ENCODE results near the gene PIN4.
A peak's percentile ranks its signal among the peaks of the same experiment; 100 is the strongest.

The PIN4 gene

DNA sequence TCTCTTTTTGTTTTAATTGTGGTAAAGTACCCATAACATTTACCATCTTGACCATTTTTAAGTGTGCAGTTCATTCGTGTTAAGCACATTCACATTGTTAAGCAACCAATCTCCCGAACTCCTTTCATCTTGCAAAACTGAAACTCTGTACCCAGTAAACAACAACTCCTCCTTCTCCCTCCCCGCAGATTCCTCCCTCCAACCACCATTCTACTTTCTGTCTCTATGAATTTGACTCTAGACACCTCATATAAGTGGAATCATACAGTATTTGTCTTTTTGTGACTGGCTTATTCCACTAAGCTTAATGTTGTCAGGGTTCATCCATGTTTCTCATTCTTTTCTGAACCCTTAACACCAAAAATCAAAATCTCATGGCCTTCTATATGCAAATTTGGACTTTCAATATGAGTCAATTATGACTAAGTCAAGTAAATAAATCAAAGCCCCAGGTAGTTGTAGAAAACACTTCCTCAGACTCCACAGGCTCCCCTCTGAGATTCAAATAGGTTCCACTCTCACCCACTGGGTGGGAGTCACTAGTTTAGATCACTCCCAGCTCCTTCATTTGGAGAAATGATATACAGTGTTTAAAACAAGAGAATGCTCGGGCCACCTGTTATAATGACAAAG lies 40.1 kb upstream of the PIN4 start:
- TF ChIP-seq, protein P1, sequence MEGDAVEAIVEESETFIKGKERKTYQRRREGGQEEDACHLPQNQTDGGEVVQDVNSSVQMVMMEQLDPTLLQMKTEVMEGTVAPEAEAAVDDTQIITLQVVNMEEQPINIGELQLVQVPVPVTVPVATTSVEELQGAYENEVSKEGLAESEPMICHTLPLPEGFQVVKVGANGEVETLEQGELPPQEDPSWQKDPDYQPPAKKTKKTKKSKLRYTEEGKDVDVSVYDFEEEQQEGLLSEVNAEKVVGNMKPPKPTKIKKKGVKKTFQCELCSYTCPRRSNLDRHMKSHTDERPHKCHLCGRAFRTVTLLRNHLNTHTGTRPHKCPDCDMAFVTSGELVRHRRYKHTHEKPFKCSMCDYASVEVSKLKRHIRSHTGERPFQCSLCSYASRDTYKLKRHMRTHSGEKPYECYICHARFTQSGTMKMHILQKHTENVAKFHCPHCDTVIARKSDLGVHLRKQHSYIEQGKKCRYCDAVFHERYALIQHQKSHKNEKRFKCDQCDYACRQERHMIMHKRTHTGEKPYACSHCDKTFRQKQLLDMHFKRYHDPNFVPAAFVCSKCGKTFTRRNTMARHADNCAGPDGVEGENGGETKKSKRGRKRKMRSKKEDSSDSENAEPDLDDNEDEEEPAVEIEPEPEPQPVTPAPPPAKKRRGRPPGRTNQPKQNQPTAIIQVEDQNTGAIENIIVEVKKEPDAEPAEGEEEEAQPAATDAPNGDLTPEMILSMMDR (IDR thresholded peaks at IDR 0.05; ENCODE audit: low read depth, low read length) = no peak
- TF ChIP-seq MYC (IDR thresholded peaks at IDR 0.05; ENCODE audit: low read depth, low read length) (no peak), POLR2A (IDR thresholded peaks at IDR 0.05; ENCODE audit: extremely low read depth, insufficient read length) (no peak)
- TF ChIP-seq, protein P2, sequence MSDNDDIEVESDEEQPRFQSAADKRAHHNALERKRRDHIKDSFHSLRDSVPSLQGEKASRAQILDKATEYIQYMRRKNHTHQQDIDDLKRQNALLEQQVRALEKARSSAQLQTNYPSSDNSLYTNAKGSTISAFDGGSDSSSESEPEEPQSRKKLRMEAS (IDR thresholded peaks at IDR 0.05; ENCODE audit: low read depth, low read length) = no peak
- no peak overlapping the region for H3K4me3 ChIP-seq (ENCODE audit: low read depth, low read length)
- no peak for DNase-seq (ENCODE audit: low read depth)

DNA sequence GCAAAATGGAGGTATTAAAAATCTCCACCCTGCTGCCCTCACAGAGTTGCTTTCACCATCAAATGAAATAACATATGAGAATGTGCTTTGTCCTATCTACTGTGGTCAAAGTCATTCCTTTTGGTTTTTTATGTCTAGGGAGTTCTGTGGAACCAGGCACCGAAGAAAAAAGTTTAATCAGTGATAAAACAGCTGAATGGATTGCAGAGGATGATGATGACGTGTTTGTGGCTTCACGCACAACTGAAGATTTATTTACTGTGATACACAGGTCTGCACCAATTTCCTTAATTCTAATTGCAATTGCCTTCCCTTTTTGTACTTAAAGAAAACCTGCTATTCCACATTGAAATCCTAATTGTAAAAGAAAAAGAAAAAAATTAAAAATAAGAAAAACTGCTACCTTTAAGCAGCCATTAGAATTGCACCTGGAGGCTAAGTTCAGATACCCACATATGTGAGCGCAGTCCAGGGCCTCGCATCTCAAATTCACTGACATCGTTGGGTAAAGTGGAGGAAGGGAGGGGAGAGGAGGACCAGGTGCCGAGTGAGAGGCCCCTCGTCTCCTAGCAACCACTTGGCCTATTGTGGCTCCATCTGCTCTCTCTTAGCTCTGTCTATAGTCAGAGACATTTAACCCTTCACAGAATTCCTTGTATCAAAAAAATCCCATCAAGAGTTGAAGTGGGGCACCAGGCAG lies 39.3 kb upstream of the PIN4 start:
- no peak for DNase-seq (ENCODE audit: low read depth)
- no peak overlapping the region for H3K4me3 ChIP-seq (ENCODE audit: low read depth, low read length)
- TF ChIP-seq MYC (IDR thresholded peaks at IDR 0.05; ENCODE audit: low read depth, low read length) (no peak), POLR2A (IDR thresholded peaks at IDR 0.05; ENCODE audit: extremely low read depth, insufficient read length) (no peak)
- TF ChIP-seq, protein P1 (IDR thresholded peaks at IDR 0.05; ENCODE audit: low read depth, low read length) = no peak
- TF ChIP-seq, protein P2 (IDR thresholded peaks at IDR 0.05; ENCODE audit: low read depth, low read length) = no peak

DNA sequence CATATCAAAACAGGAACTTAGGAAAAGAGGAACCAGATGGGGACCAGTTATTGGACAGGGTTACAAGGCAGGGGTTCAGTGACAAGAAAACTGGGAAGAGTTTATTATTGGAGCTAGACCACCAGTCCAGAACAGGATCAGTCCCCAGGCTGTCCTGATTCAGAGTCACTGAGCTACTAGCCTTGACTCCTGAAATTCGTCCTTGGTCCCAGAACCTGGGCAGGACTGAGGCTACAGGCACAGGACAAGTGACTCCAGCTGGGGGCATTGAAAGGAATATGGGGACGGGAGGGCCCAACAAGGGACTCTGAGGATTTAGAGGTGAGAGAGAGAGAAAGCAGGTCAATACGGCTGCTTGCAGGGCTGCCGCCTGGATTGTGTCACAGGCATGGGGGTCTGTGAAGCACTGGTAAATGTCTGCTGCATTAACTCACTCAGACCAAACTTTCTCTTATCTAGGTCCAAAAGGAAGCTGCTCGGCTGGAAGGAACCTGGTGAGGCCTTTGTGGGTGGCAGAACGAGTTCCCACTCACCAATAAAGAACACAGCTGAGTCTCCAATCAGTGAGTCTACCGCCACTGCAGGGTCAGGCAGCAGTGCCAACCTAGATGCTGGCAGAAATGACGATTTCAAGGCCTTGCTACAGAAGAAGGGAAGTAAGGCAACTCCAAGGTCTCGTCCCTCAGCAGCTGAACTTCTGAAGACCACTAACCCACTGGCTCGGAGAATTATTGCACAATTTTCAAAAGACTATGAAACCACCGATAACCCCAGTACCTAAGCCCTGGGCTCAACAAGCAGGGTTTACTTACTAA lies 38.6 kb upstream of the PIN4 start:
- peak; percentile 73 for DNase-seq (ENCODE audit: low read depth)
- H3K4me3 ChIP-seq (ENCODE audit: low read depth, low read length) = no peak overlapping the region
- TF ChIP-seq MYC (IDR thresholded peaks at IDR 0.05; ENCODE audit: low read depth, low read length) (no peak), POLR2A (IDR thresholded peaks at IDR 0.05; ENCODE audit: extremely low read depth, insufficient read length) (no peak)
- TF ChIP-seq, protein P1 (IDR thresholded peaks at IDR 0.05; ENCODE audit: low read depth, low read length) = no peak
- TF ChIP-seq, protein P2 (IDR thresholded peaks at IDR 0.05; ENCODE audit: low read depth, low read length) = no peak

DNA sequence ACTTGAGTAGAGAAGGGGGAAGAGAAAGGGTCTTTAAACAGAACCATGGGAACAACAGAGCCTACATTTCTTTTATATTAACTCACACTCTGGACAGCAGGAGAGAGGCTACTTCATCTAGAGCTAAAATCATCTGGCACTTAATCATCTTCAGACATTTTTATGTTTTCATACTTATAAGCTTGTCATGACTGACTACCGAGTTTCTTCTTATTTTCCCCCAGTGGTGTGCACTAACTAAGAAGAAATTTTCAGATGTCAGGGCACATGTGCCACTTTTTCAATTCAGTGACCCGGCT lies 38.0 kb upstream of the PIN4 start:
- H3K4me3 ChIP-seq (ENCODE audit: low read depth, low read length) = no peak overlapping the region
- no peak for TF ChIP-seq POLR2A (IDR thresholded peaks at IDR 0.05; ENCODE audit: extremely low read depth, insufficient read length)
- no peak for DNase-seq (ENCODE audit: low read depth)

DNA sequence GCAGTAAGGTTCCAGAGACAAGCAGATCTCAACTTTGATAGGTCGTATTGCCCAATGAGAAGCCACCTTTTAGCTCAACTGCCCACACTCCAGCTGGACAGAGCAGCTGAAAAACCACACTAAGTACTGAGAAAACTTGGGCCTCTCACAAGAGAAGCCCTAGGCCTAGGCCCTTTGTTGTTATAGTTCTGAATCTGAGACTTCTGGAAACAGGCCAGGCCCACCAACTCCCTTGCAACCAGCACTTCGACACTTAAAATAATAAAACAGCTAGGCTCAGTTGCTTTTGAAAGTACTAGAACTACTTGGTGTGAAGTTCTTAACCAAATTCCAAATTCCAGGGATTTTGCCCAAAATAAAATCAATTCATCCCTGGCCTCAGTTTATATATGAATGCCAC lies 36.4 kb upstream of the PIN4 start:
- no peak overlapping the region for H3K4me3 ChIP-seq (ENCODE audit: low read depth, low read length)
- no peak for DNase-seq (ENCODE audit: low read depth)
- TF ChIP-seq MYC (IDR thresholded peaks at IDR 0.05; ENCODE audit: low read depth, low read length) = no peak
- TF ChIP-seq, protein P2 (IDR thresholded peaks at IDR 0.05; ENCODE audit: low read depth, low read length) = no peak
- TF ChIP-seq, protein P1 (IDR thresholded peaks at IDR 0.05; ENCODE audit: low read depth, low read length) = no peak
- no peak for TF ChIP-seq POLR2A (IDR thresholded peaks at IDR 0.05; ENCODE audit: extremely low read depth, insufficient read length)

DNA sequence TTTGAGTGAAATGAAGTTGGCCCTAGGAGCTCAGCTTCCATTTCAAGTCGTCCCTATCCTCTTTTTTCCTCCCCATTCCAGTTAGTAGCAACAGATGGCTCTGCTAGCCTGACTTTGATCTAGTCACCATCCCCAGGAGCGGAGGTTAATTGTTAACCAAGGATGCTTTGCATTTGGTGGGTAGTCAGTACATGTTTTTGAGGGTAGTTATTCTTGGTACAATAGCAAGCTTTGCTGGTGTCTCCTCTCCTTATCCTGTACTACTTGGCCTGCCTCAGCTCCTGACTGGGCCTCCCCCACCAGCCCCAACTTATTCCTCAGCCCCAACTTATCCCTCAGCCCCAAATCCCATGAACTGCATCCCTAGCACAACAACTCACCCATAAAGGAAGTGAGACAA lies 35.0 kb upstream of the PIN4 start:
- DNase-seq (ENCODE audit: low read depth) = no peak
- TF ChIP-seq MYC (IDR thresholded peaks at IDR 0.05; ENCODE audit: low read depth, low read length) = no peak
- TF ChIP-seq, protein P2 (IDR thresholded peaks at IDR 0.05; ENCODE audit: low read depth, low read length) = no peak
- TF ChIP-seq POLR2A (IDR thresholded peaks at IDR 0.05; ENCODE audit: extremely low read depth, insufficient read length) = no peak
- TF ChIP-seq, protein P1 (IDR thresholded peaks at IDR 0.05; ENCODE audit: low read depth, low read length) = no peak
- no peak overlapping the region for H3K4me3 ChIP-seq (ENCODE audit: low read depth, low read length)

Data from NB4 (cell line).